ENCODE data around the gene UBQLN1. TPM values are rescaled to one million over a fixed set of nuclear protein-coding genes. Genes with fewer than 3 reads are reported as not detected.

UBQLN1 gene
- polyA plus RNA-seq, 1 of the 3 experiments (the other 2 are of a cell fraction) = 60.3 TPM

DNA sequence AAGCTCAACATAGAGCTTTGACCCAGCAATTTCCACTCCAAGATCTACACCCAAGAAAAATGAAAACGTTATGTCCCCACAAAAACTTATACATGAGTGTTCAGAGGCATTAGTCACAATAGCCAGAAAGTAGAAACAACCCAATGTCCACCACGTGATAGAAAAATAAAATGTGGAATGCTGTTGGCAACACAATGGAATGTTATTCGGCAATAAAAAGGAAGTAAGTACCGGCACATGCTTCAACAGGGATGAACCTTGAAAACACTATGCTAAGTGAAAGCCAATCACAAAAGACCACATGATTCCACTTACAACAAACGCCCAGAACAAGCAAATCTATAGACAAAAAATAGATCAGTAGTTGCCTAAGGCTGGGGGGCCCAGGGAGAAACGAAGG lies 6.0 kb downstream of the UBQLN1 start:
- POLR2A ChIA-PET = no interaction called here
- Histone ChIP-seq H3K4me3 (ENCODE audit: low read depth in 2 of 2, low read length in 1 of 2) (no peak overlapping the region), H3K4me2 (no peak overlapping the region), H3K27ac (ENCODE audit: low read depth in 2 of 2, low read length in 1 of 2) (no peak overlapping the region), H3K4me1 (ENCODE audit: control insufficient read depth in 1 of 2, insufficient read depth in 2 of 2, low read depth in 1 of 2, low read length in 1 of 2) (peaks cover 0 to 7% of the 10 kb centered on the region in 2 experiments; a peak in 2 of 4 replicates), H3F3A (replicated peaks; ENCODE audit: insufficient read depth) (peaks cover 3% of the 10 kb centered on the region), H3K79me2 (ENCODE audit: insufficient read depth) (peaks cover 100% of the 10 kb centered on the region), H2AFZ (ENCODE audit: low read depth) (no peak overlapping the region), H3K36me3 (replicated peaks in 1 of 2; ENCODE audit: control insufficient read depth in 1 of 2, insufficient read depth in 2 of 2, low read length in 1 of 2) (peaks cover 2 to 18% of the 10 kb centered on the region in 2 experiments), H3K27me3 (ENCODE audit: insufficient read depth) (no peaks in the 10 kb centered on the region), H3K9me3 (no peaks in the 10 kb centered on the region; the same call in 1 of the 2 replicates), H4K20me1 (ENCODE audit: insufficient read depth) (peaks cover 99% of the 10 kb centered on the region), H3K9me2 (no peaks in the 10 kb centered on the region), H3K9ac (no peak overlapping the region)
- TF ChIP-seq POLR2AphosphoS5 (IDR thresholded peaks at IDR 0.05; ENCODE audit: low read depth, low read length) = no peak
- TF ChIP-seq FOXM1 (IDR thresholded peaks at IDR 0.05; ENCODE audit: low read depth) = no peak
- no peak for TF ChIP-seq CHD2 (IDR thresholded peaks at IDR 0.05; ENCODE audit: low read length, partially characterized antibody)
- TF ChIP-seq EZH2phosphoT487 (IDR thresholded peaks at IDR 0.05; ENCODE audit: borderline replicate concordance, low read depth) = no peak
- TF ChIP-seq MEF2A (IDR thresholded peaks at IDR 0.05; ENCODE audit: borderline replicate concordance, low read depth) = no peak
- TF ChIP-seq, protein P1, sequence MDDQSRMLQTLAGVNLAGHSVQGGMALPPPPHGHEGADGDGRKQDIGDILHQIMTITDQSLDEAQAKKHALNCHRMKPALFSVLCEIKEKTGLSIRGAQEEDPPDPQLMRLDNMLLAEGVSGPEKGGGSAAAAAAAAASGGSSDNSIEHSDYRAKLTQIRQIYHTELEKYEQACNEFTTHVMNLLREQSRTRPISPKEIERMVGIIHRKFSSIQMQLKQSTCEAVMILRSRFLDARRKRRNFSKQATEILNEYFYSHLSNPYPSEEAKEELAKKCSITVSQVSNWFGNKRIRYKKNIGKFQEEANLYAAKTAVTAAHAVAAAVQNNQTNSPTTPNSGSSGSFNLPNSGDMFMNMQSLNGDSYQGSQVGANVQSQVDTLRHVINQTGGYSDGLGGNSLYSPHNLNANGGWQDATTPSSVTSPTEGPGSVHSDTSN (IDR thresholded peaks at IDR 0.05) = no peak
- TF ChIP-seq SIN3A (IDR thresholded peaks at IDR 0.05; ENCODE audit: borderline replicate concordance, low read depth, low read length) = no peak
- TF ChIP-seq ELF1 (IDR thresholded peaks at IDR 0.05) = no peak
- TF ChIP-seq, protein P2, sequence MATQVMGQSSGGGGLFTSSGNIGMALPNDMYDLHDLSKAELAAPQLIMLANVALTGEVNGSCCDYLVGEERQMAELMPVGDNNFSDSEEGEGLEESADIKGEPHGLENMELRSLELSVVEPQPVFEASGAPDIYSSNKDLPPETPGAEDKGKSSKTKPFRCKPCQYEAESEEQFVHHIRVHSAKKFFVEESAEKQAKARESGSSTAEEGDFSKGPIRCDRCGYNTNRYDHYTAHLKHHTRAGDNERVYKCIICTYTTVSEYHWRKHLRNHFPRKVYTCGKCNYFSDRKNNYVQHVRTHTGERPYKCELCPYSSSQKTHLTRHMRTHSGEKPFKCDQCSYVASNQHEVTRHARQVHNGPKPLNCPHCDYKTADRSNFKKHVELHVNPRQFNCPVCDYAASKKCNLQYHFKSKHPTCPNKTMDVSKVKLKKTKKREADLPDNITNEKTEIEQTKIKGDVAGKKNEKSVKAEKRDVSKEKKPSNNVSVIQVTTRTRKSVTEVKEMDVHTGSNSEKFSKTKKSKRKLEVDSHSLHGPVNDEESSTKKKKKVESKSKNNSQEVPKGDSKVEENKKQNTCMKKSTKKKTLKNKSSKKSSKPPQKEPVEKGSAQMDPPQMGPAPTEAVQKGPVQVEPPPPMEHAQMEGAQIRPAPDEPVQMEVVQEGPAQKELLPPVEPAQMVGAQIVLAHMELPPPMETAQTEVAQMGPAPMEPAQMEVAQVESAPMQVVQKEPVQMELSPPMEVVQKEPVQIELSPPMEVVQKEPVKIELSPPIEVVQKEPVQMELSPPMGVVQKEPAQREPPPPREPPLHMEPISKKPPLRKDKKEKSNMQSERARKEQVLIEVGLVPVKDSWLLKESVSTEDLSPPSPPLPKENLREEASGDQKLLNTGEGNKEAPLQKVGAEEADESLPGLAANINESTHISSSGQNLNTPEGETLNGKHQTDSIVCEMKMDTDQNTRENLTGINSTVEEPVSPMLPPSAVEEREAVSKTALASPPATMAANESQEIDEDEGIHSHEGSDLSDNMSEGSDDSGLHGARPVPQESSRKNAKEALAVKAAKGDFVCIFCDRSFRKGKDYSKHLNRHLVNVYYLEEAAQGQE (IDR thresholded peaks at IDR 0.05; ENCODE audit: low read depth, low read length) = no peak
- TF ChIP-seq, protein P3, sequence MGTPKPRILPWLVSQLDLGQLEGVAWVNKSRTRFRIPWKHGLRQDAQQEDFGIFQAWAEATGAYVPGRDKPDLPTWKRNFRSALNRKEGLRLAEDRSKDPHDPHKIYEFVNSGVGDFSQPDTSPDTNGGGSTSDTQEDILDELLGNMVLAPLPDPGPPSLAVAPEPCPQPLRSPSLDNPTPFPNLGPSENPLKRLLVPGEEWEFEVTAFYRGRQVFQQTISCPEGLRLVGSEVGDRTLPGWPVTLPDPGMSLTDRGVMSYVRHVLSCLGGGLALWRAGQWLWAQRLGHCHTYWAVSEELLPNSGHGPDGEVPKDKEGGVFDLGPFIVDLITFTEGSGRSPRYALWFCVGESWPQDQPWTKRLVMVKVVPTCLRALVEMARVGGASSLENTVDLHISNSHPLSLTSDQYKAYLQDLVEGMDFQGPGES (IDR thresholded peaks at IDR 0.05; ENCODE audit: low read depth, low read length) = no peak
- TF ChIP-seq GATA2 (CRISPR knock-in tag; IDR thresholded peaks at IDR 0.05) = no peak
- no peak for TF ChIP-seq NFIC (IDR thresholded peaks at IDR 0.05; ENCODE audit: borderline replicate concordance)
- TF ChIP-seq FOXJ3 (CRISPR knock-in tag; IDR thresholded peaks at IDR 0.05) = no peak
- TF ChIP-seq SMC3 (IDR thresholded peaks at IDR 0.05; ENCODE audit: low read depth, low read length) = no peak
- TF ChIP-seq NRF1 (IDR thresholded peaks at IDR 0.05; ENCODE audit: low read depth, low read length) = no peak
- no peak for TF ChIP-seq RAD21 (IDR thresholded peaks at IDR 0.05; ENCODE audit: low read length)
- no peak for TF ChIP-seq TEAD4 (IDR thresholded peaks at IDR 0.05; ENCODE audit: borderline replicate concordance, insufficient read depth)
- no peak for TF ChIP-seq FOSL2 (IDR thresholded peaks at IDR 0.05; ENCODE audit: borderline replicate concordance, low read depth)
- TF ChIP-seq, protein P4, sequence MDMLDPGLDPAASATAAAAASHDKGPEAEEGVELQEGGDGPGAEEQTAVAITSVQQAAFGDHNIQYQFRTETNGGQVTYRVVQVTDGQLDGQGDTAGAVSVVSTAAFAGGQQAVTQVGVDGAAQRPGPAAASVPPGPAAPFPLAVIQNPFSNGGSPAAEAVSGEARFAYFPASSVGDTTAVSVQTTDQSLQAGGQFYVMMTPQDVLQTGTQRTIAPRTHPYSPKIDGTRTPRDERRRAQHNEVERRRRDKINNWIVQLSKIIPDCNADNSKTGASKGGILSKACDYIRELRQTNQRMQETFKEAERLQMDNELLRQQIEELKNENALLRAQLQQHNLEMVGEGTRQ (IDR thresholded peaks at IDR 0.05; ENCODE audit: borderline replicate concordance, low read depth, low read length) = no peak
- CTCF ChIA-PET = interaction anchor here (1.1 kb wide), 1 partner anchor 10 kb away, joined by 4 read pairs; no protein-coding TSS in a partner anchor
- no peak for DNase-seq
- 87% methylated on average over 6 of the region's 6 CpGs for WGBS (ENCODE audit: low lambda C conversion rate)
